Measurements from ENCODE around the gene SPACA9. TPM values are rescaled to one million over a fixed set of nuclear protein-coding genes. Genes with fewer than 3 reads are reported as not detected.

Gene SPACA9
- 6.9 TPM for polyA plus RNA-seq (2012; ENCODE audit: insufficient read length, low read depth)

GRCh38 chr9:132878695-132879456 is at the start of gene SPACA9:
Gene SPACA9 (plus strand): TSS chr9:132878898. CDS start chr9:132883948, 5,050 bp downstream.
- TF ChIP-seq POLR2AphosphoS5 (IDR thresholded peaks at IDR 0.05; ENCODE audit: low read depth, low read length) (no peak), FOXP2 (optimal IDR thresholded peaks at IDR 0.05; ENCODE audit: borderline replicate concordance, extremely low read depth, extremely low read length, insufficient read depth) (no peak), TAF1 (IDR thresholded peaks at IDR 0.05; ENCODE audit: borderline replicate concordance, insufficient read depth, low read length) (no peak), SIN3A (IDR thresholded peaks at IDR 0.05; ENCODE audit: borderline replicate concordance, insufficient read depth, low read length) (no peak), REST (IDR thresholded peaks at IDR 0.05; ENCODE audit: insufficient read depth in 1 of 2, low read depth in 2 of 2, low read length in 2 of 2) (no peak)

- no peak for TF ChIP-seq POLR2AphosphoS5 (IDR thresholded peaks at IDR 0.05; ENCODE audit: low read depth, low read length)
- TF ChIP-seq FOXP2 (optimal IDR thresholded peaks at IDR 0.05; ENCODE audit: borderline replicate concordance, extremely low read depth, extremely low read length, insufficient read depth), result no peak
- TF ChIP-seq REST (IDR thresholded peaks at IDR 0.05; ENCODE audit: insufficient read depth in 1 of 2, low read depth in 2 of 2, low read length in 2 of 2), result no peak
- TF ChIP-seq TAF1 (IDR thresholded peaks at IDR 0.05; ENCODE audit: borderline replicate concordance, insufficient read depth, low read length), result no peak
- no peak for TF ChIP-seq SIN3A (IDR thresholded peaks at IDR 0.05; ENCODE audit: borderline replicate concordance, insufficient read depth, low read length)
Measured at GRCh38 chr9:132832171-132832881, 46.4 kb upstream of the SPACA9 start.

DNA sequence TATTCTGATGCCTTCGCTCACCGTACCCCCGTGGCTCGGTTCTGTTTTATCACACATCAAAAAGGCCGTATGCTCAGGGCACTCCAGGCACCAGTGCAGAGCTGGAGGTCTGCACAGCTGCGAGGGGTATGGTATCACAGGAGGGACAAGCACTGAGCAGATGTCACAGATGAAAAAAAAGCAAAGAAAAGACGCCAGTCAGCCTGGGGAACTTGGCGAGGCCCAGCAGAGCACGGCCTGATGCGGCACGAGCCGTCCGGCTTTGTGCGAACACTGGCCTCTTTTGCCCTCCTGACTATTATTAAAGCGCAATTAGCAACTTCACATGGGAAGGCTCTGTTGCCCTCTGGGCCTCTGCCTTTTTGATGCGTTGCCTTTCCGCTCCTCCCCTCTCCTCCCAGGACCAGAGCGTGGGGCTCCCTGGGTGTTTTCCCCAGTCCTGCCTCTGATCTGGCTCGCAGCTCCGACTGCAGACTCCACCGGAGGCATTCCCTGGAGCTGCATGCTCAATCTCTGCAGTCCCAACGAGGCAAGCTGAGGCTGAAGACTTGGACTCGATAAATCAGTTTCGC is 45.1 kb upstream of the SPACA9 start:
- no peak for TF ChIP-seq POLR2AphosphoS5 (IDR thresholded peaks at IDR 0.05; ENCODE audit: low read depth, low read length)
- no peak for TF ChIP-seq REST (IDR thresholded peaks at IDR 0.05; ENCODE audit: insufficient read depth in 1 of 2, low read depth in 2 of 2, low read length in 2 of 2)
- no peak for TF ChIP-seq SIN3A (IDR thresholded peaks at IDR 0.05; ENCODE audit: borderline replicate concordance, insufficient read depth, low read length)

- TF ChIP-seq SIN3A (IDR thresholded peaks at IDR 0.05; ENCODE audit: borderline replicate concordance, insufficient read depth, low read length) (no peak), TAF1 (IDR thresholded peaks at IDR 0.05; ENCODE audit: borderline replicate concordance, insufficient read depth, low read length) (no peak), REST (IDR thresholded peaks at IDR 0.05; ENCODE audit: insufficient read depth in 1 of 2, low read depth in 2 of 2, low read length in 2 of 2) (no peak), FOXP2 (optimal IDR thresholded peaks at IDR 0.05; ENCODE audit: borderline replicate concordance, extremely low read depth, extremely low read length, insufficient read depth) (no peak), POLR2AphosphoS5 (IDR thresholded peaks at IDR 0.05; ENCODE audit: low read depth, low read length) (no peak)
Measured at GRCh38 chr9:132834343-132834742, 44.4 kb upstream of the SPACA9 start.
